Muscle of arm (tissue), 12 donors: ENCODE results near the gene CHP1. TPM values are rescaled to one million over a fixed set of nuclear protein-coding genes. Genes with fewer than 3 reads are reported as not detected.
"Not testable (repeated sequence)": the region's sequence is repeated elsewhere in the genome, so short reads cannot be mapped to it uniquely, and the experiment has no call there.

Experiments used
- DNase-seq: peaks from one replicate; pipeline ENCODE4 v3.0.0-alpha.2; 2013
- polyA plus RNA-seq, 12 donors: library from polyadenylated mRNA; unstranded; fragments of 120-200 nt; gene quantifications; one replicate each; pipeline ENCODE4 v1.2.1, GENCODE V29; 2013; ENCODE audit not compliant: insufficient read length in 12 of 12

Gene CHP1
- polyA plus RNA-seq, 12 donors: 43.2 to 64.9 (median 52.9) TPM; not detected in 1

- no peak for DNase-seq
These were observed 55.7 kb downstream of the CHP1 start for GRCh38 chr15:41286665-41287333.

- no peak for DNase-seq
These were observed 57.4 kb downstream of the CHP1 start for GRCh38 chr15:41288464-41288863.

- DNase-seq: no peak
These were observed 58.9 kb downstream of the CHP1 start for GRCh38 chr15:41289953-41290352.

GRCh38 chr15:41291065-41291631, 60.1 kb downstream of the CHP1 start:
- no peak for DNase-seq

GRCh38 chr15:41292521-41292920, 61.5 kb downstream of the CHP1 start:
- DNase-seq: no peak

- not testable (repeated sequence) for DNase-seq
These were observed 70.1 kb downstream of the CHP1 start for GRCh38 chr15:41301139-41301538.

- no peak for DNase-seq
These were observed 70.5 kb downstream of the CHP1 start for GRCh38 chr15:41301587-41301986.

GRCh38 chr15:41304149-41304770, 73.2 kb downstream of the CHP1 start:
- no peak for DNase-seq

- no peak for DNase-seq
These were observed 76.6 kb downstream of the CHP1 start for GRCh38 chr15:41307679-41308078.

GRCh38 chr15:41309226-41309905, 78.3 kb downstream of the CHP1 start:
- DNase-seq: no peak

GRCh38 chr15:41320805-41321330, 89.8 kb downstream of the CHP1 start:
- DNase-seq: not testable (repeated sequence)

- no peak for DNase-seq
These were observed 92.5 kb downstream of the CHP1 start for GRCh38 chr15:41323611-41324010.

- no peak for DNase-seq
These were observed 100.2 kb downstream of the CHP1 start for GRCh38 chr15:41331281-41331680.

Other genes with a start within 250 kb of the CHP1 start
- 10 to 100 TPM in 11 of 12 donors, not detected in 1; 14.1 to 33.2 (median 17.0) TPM for gene INO80, start 115.0 kb upstream of the CHP1 start, polyA plus RNA-seq
- not detected for gene EXD1, start 511 bp upstream of the CHP1 start, polyA plus RNA-seq
- gene OIP5, start 101.3 kb downstream of the CHP1 start, polyA plus RNA-seq: 1 to 10 TPM in 11 of 12 donors, not detected in 1; 2.6 to 9.3 (median 3.9) TPM
- 10 to 100 TPM in 11 of 12 donors, not detected in 1; 21.7 to 88.5 (median 45.9) TPM for gene NUSAP1, start 101.6 kb downstream of the CHP1 start, polyA plus RNA-seq
- gene NDUFAF1, start 171.2 kb downstream of the CHP1 start, polyA plus RNA-seq: 10 to 100 TPM in 10 of 12 donors, not detected in 2; 15.4 to 23.1 (median 20.1) TPM
- 10 to 100 TPM in 11 of 12 donors, not detected in 1; 48.4 to 70.5 (median 53.7) TPM for gene RTF1, start 185.8 kb downstream of the CHP1 start, polyA plus RNA-seq